GM23338 (cell line): ENCODE data around the gene HAPLN2. TPM values are rescaled to one million over a fixed set of nuclear protein-coding genes. Genes with fewer than 3 reads are reported as not detected.

ENCODE experiments used
- ATAC-seq: fragments of 200-7000 bp; cut with Tn5 transposase; 3 replicates; pipeline ENCODE4 v1.9.1; 2020
- DNase-seq: peaks from one replicate; pipeline ENCODE4 v3.0.0-alpha.2; 2015; ENCODE audit warnings: low spot score
- H2AFZ ChIP-seq: fragments of 200-600 bp; sonication (generic); 2 replicates; pipeline ENCODE4 v1.8.0; 2016; ENCODE audit warnings: antibody characterized with exemption, mild to moderate bottlenecking, moderate library complexity
- H3F3A ChIP-seq: fragments of 200-600 bp; sonication (generic); replicated peaks from 2 replicates; pipeline ENCODE4 v1.8.0; 2017; ENCODE audit warnings: antibody characterized with exemption, mixed run types, low read depth
- H3K27ac ChIP-seq: fragments of 200-600 bp; sonication (generic); 2 replicates; pipeline ENCODE4 v1.6.1; 2016; ENCODE audit warnings: low read depth
- H3K27me3 ChIP-seq: fragments of 200-600 bp; sonication (generic); 2 replicates; pipeline ENCODE4 v1.8.0; 2016; ENCODE audit warnings: mild to moderate bottlenecking, mixed run types, moderate library complexity; ENCODE audit not compliant: insufficient read depth
- H3K36me3 ChIP-seq: fragments of 200-600 bp; sonication (generic); 2 replicates; pipeline ENCODE4 v1.8.0; 2016; ENCODE audit warnings: mild to moderate bottlenecking; ENCODE audit not compliant: insufficient read depth
- H3K4me1 ChIP-seq: fragments of 200-600 bp; sonication (generic); 2 replicates; pipeline ENCODE4 v1.8.0; 2016; ENCODE audit warnings: mild to moderate bottlenecking, moderate library complexity; ENCODE audit not compliant: insufficient read depth
- H3K4me2 ChIP-seq: fragments of 200-600 bp; sonication (generic); 2 replicates; pipeline ENCODE4 v1.7.1; 2017; ENCODE audit warnings: mixed run types
- H3K4me3 ChIP-seq: fragments of 200-600 bp; sonication (generic); 2 replicates; pipeline ENCODE4 v1.6.1; 2016; ENCODE audit warnings: mixed run types
- H3K79me2 ChIP-seq: fragments of 200-600 bp; sonication (generic); replicated peaks from 2 replicates; pipeline ENCODE4 v1.8.0; 2017; ENCODE audit warnings: mild to moderate bottlenecking; ENCODE audit not compliant: insufficient read depth
- H3K9me2 ChIP-seq: fragments of 200-600 bp; sonication (generic); 2 replicates; pipeline ENCODE4 v1.8.0; 2017; ENCODE audit not compliant: insufficient read depth
- H4K20me1 ChIP-seq: fragments of 200-600 bp; sonication (generic); replicated peaks from 2 replicates; pipeline ENCODE4 v1.8.0; 2017; ENCODE audit warnings: mild to moderate bottlenecking; ENCODE audit not compliant: insufficient read depth
- H3K27ac Mint-ChIP-seq: 2 replicates; pipeline ENCODE4 v1.8.0; 2020; ENCODE audit warnings: inconsistent platforms, mild to moderate bottlenecking, moderate library complexity, mixed read lengths
- H3K27me3 Mint-ChIP-seq: 3 replicates; pipeline ENCODE4 v1.8.0; 2022; ENCODE audit warnings: low read depth, mild to moderate bottlenecking, moderate library complexity, mixed read lengths, inconsistent platforms; ENCODE audit not compliant: insufficient read depth, poor library complexity
- H3K36me3 Mint-ChIP-seq: 3 replicates; pipeline ENCODE4 v1.8.0; 2021; ENCODE audit warnings: low read depth, mild to moderate bottlenecking, inconsistent platforms, moderate library complexity, mixed read lengths
- H3K4me1 Mint-ChIP-seq: 3 replicates; pipeline ENCODE4 v1.8.0; 2020; ENCODE audit warnings: mild to moderate bottlenecking, inconsistent platforms, mixed read lengths
- H3K4me3 Mint-ChIP-seq: 3 replicates; pipeline ENCODE4 v1.8.0; 2021; ENCODE audit warnings: moderate library complexity, mild to moderate bottlenecking, inconsistent platforms, mixed read lengths
- H3K9me3 Mint-ChIP-seq: 3 replicates; pipeline ENCODE4 v1.8.0; 2020; ENCODE audit warnings: moderate library complexity, mild to moderate bottlenecking, inconsistent platforms, mixed read lengths
- EZH2 ChIP-seq: fragments of 200-600 bp; sonication (generic); IDR thresholded peaks from one replicate; pipeline ENCODE4 v1.8.0; 2017; ENCODE audit warnings: antibody characterized with exemption, mild to moderate bottlenecking, low read depth; ENCODE audit not compliant: unreplicated experiment
- EZH2phosphoT487 ChIP-seq: fragments of 200-600 bp; sonication (generic); IDR thresholded peaks from one replicate; pipeline ENCODE4 v1.8.1; 2018; ENCODE audit warnings: antibody characterized with exemption; ENCODE audit not compliant: unreplicated experiment
- POLR2AphosphoS5 ChIP-seq: IDR thresholded peaks from 2 replicates; pipeline ENCODE4 v1.6.1; 2016; ENCODE audit warnings: antibody characterized with exemption, low read depth
- REST ChIP-seq: IDR thresholded peaks from one replicate; pipeline ENCODE4 v1.6.1; 2018; ENCODE audit warnings: antibody characterized with exemption; ENCODE audit not compliant: unreplicated experiment
- ZNF114 ChIP-seq: fragments of 250-450 bp; sonication (Bioruptor Pico); IDR thresholded peaks from 2 replicates; pipeline ENCODE4 v1.5.0; 2020; ENCODE audit warnings: mild to moderate bottlenecking, moderate library complexity
- ZNF462 ChIP-seq: fragments of 250-450 bp; sonication (Bioruptor Pico); IDR thresholded peaks from 2 replicates; pipeline ENCODE4 v1.5.0; 2020; ENCODE audit warnings: mild to moderate bottlenecking, moderate library complexity
- polyA plus RNA-seq: library from polyadenylated mRNA; unstranded; fragments of >200 nt; fragmentation: Nextera tagmentation; extraction: Ambion mirVana; gene quantifications from 2 replicates; pipeline ENCODE4 v1.2.1, GENCODE V29; 2016
- total RNA-seq: library from RNA; depleted of rRNA; stranded (reverse); fragments of >200 nt; shearing (Covaris generic); gene quantifications from 2 replicates; pipeline ENCODE4 v1.2.3, GENCODE V29; 2014
- TF ChIP-seq, protein P1 (sequence below): IDR thresholded peaks from 2 replicates; pipeline ENCODE4 v1.6.1; 2016; ENCODE audit warnings: antibody characterized with exemption

HAPLN2 gene
- total and polyA plus RNA-seq, 2 experiments from 2014 or later, result 0.53 TPM; not detected in 1

- no peaks in the 10 kb centered on the region for H3K36me3 Mint-ChIP-seq
- H4K20me1 ChIP-seq, result no peaks in the 10 kb centered on the region
- no peaks in the 10 kb centered on the region; the same call in 1 of the 2 replicates for H3K36me3 ChIP-seq
- TF ChIP-seq ZNF114 (CRISPR knock-in tag) (no peak), REST (no peak), ZNF462 (CRISPR knock-in tag) (no peak), EZH2 (no peak), EZH2phosphoT487 (no peak), POLR2AphosphoS5 (no peak)
- TF ChIP-seq, protein P1, sequence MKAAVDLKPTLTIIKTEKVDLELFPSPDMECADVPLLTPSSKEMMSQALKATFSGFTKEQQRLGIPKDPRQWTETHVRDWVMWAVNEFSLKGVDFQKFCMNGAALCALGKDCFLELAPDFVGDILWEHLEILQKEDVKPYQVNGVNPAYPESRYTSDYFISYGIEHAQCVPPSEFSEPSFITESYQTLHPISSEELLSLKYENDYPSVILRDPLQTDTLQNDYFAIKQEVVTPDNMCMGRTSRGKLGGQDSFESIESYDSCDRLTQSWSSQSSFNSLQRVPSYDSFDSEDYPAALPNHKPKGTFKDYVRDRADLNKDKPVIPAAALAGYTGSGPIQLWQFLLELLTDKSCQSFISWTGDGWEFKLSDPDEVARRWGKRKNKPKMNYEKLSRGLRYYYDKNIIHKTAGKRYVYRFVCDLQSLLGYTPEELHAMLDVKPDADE, result no peak
- no peaks in the 10 kb centered on the region for H3K79me2 ChIP-seq
- no peaks in the 10 kb centered on the region for H3K9me2 ChIP-seq
- ATAC-seq (no peak), DNase-seq (no peak)
- H3K4me2 ChIP-seq, result no peak overlapping the region
- no peak overlapping the region for H3K27ac ChIP-seq
- H2AFZ ChIP-seq, result no peak overlapping the region
- no peak overlapping the region for H3K4me3 ChIP-seq
- peaks cover 13% of the 10 kb centered on the region; the same call in 1 of the 2 replicates for H3K4me1 ChIP-seq
- peaks cover 13% of the 10 kb centered on the region for H3K4me1 Mint-ChIP-seq
- peaks cover 78% of the 10 kb centered on the region for H3K27me3 ChIP-seq
- no peak overlapping the region for H3K27ac Mint-ChIP-seq
- H3F3A ChIP-seq, result peaks cover 14% of the 10 kb centered on the region; the same call in 1 of the 2 replicates
- peak overlapping the region; percentile 45; the same call in 2 of the 3 replicates for H3K4me3 Mint-ChIP-seq
- peaks cover 62% of the 10 kb centered on the region for H3K27me3 Mint-ChIP-seq
- H3K9me3 Mint-ChIP-seq, result no peaks in the 10 kb centered on the region; the same call in 2 of the 3 replicates
These were observed 3.5 kb downstream of the HAPLN2 start for GRCh38 chr1:156622581-156623297.
